ENCODE data around the gene AFDN. TPM values are rescaled to one million over a fixed set of nuclear protein-coding genes. Genes with fewer than 3 reads are reported as not detected.

Gene AFDN
- total and polyA plus RNA-seq, 2 experiments from 2014 or later = 66.9 to 200 TPM

DNA sequence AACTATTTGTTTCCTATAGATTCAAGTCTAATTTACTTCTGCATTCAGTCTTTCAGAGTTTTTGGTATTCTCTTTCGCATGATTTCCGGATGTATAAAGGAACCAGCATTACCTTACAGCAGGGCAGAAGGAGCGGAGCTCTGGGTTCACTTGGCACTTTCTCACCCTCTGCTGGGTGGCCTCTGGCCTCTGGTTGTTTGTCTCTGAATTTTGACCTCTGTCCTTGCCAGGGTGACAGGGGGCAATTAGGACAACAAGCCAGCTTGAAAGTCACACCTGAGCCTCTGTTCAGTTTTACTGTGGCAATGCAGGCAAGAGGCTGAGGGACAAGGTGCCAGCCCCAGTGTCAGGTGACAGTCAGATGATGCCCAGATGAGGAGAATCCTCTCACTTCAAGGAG lies 101.4 kb downstream of the AFDN start:
- Mint-ChIP-seq H3K4me1 (peaks cover 10% of the 10 kb centered on the region), H3K27me3 (ENCODE audit: insufficient read depth, low read depth, poor library complexity) (no peaks in the 10 kb centered on the region), H3K4me3 (no peak overlapping the region), H3K27ac (no peak overlapping the region), H3K36me3 (ENCODE audit: low read depth) (peaks cover 37% of the 10 kb centered on the region), H3K9me3 (no peaks in the 10 kb centered on the region)
- H4K20me1 ChIP-seq (replicated peaks; ENCODE audit: insufficient read depth) = peaks cover 9% of the 10 kb centered on the region; the same call in 1 of the 2 replicates
- no peak overlapping the region for H3K4me2 ChIP-seq
- no peak for TF ChIP-seq ZNF114 (CRISPR knock-in tag; IDR thresholded peaks at IDR 0.05)
- TF ChIP-seq, protein P1, sequence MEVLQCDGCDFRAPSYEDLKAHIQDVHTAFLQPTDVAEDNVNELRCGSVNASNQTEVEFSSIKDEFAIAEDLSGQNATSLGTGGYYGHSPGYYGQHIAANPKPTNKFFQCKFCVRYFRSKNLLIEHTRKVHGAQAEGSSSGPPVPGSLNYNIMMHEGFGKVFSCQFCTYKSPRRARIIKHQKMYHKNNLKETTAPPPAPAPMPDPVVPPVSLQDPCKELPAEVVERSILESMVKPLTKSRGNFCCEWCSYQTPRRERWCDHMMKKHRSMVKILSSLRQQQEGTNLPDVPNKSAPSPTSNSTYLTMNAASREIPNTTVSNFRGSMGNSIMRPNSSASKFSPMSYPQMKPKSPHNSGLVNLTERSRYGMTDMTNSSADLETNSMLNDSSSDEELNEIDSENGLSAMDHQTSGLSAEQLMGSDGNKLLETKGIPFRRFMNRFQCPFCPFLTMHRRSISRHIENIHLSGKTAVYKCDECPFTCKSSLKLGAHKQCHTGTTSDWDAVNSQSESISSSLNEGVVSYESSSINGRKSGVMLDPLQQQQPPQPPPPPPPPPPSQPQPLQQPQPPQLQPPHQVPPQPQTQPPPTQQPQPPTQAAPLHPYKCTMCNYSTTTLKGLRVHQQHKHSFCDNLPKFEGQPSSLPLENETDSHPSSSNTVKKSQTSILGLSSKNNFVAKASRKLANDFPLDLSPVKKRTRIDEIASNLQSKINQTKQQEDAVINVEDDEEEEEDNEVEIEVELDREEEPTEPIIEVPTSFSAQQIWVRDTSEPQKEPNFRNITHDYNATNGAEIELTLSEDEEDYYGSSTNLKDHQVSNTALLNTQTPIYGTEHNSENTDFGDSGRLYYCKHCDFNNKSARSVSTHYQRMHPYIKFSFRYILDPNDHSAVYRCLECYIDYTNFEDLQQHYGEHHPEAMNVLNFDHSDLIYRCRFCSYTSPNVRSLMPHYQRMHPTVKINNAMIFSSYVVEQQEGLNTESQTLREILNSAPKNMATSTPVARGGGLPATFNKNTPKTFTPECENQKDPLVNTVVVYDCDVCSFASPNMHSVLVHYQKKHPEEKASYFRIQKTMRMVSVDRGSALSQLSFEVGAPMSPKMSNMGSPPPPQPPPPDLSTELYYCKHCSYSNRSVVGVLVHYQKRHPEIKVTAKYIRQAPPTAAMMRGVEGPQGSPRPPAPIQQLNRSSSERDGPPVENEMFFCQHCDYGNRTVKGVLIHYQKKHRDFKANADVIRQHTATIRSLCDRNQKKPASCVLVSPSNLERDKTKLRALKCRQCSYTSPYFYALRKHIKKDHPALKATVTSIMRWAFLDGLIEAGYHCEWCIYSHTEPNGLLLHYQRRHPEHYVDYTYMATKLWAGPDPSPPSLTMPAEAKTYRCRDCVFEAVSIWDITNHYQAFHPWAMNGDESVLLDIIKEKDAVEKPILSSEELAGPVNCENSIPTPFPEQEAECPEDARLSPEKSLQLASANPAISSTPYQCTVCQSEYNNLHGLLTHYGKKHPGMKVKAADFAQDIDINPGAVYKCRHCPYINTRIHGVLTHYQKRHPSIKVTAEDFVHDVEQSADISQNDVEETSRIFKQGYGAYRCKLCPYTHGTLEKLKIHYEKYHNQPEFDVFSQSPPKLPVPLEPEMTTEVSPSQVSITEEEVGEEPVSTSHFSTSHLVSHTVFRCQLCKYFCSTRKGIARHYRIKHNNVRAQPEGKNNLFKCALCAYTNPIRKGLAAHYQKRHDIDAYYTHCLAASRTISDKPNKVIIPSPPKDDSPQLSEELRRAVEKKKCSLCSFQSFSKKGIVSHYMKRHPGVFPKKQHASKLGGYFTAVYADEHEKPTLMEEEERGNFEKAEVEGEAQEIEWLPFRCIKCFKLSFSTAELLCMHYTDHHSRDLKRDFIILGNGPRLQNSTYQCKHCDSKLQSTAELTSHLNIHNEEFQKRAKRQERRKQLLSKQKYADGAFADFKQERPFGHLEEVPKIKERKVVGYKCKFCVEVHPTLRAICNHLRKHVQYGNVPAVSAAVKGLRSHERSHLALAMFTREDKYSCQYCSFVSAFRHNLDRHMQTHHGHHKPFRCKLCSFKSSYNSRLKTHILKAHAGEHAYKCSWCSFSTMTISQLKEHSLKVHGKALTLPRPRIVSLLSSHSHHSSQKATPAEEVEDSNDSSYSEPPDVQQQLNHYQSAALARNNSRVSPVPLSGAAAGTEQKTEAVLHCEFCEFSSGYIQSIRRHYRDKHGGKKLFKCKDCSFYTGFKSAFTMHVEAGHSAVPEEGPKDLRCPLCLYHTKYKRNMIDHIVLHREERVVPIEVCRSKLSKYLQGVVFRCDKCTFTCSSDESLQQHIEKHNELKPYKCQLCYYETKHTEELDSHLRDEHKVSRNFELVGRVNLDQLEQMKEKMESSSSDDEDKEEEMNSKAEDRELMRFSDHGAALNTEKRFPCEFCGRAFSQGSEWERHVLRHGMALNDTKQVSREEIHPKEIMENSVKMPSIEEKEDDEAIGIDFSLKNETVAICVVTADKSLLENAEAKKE (CRISPR knock-in tag; IDR thresholded peaks at IDR 0.05) = no peak
- TF ChIP-seq JUNB (IDR thresholded peaks at IDR 0.05; ENCODE audit: unreplicated experiment) = no peak
- TF ChIP-seq, protein P2, sequence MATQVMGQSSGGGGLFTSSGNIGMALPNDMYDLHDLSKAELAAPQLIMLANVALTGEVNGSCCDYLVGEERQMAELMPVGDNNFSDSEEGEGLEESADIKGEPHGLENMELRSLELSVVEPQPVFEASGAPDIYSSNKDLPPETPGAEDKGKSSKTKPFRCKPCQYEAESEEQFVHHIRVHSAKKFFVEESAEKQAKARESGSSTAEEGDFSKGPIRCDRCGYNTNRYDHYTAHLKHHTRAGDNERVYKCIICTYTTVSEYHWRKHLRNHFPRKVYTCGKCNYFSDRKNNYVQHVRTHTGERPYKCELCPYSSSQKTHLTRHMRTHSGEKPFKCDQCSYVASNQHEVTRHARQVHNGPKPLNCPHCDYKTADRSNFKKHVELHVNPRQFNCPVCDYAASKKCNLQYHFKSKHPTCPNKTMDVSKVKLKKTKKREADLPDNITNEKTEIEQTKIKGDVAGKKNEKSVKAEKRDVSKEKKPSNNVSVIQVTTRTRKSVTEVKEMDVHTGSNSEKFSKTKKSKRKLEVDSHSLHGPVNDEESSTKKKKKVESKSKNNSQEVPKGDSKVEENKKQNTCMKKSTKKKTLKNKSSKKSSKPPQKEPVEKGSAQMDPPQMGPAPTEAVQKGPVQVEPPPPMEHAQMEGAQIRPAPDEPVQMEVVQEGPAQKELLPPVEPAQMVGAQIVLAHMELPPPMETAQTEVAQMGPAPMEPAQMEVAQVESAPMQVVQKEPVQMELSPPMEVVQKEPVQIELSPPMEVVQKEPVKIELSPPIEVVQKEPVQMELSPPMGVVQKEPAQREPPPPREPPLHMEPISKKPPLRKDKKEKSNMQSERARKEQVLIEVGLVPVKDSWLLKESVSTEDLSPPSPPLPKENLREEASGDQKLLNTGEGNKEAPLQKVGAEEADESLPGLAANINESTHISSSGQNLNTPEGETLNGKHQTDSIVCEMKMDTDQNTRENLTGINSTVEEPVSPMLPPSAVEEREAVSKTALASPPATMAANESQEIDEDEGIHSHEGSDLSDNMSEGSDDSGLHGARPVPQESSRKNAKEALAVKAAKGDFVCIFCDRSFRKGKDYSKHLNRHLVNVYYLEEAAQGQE (IDR thresholded peaks at IDR 0.05; ENCODE audit: unreplicated experiment) = no peak
- no peak overlapping the region for H3K27ac ChIP-seq (ENCODE audit: low read depth)
- 0 out of 2 replicates have a peak, but pooled peaks cover 4% of the 10 kb centered on the region for H3K4me1 ChIP-seq (ENCODE audit: insufficient read depth)
- H3F3A ChIP-seq (replicated peaks; ENCODE audit: low read depth) = no peaks in the 10 kb centered on the region
- no peak overlapping the region for H3K4me3 ChIP-seq
- H2AFZ ChIP-seq = no peak overlapping the region
- H3K79me2 ChIP-seq (replicated peaks; ENCODE audit: insufficient read depth) = peaks cover 21% of the 10 kb centered on the region
- H3K36me3 ChIP-seq (ENCODE audit: insufficient read depth) = peaks cover 29% of the 10 kb centered on the region
- H3K9me2 ChIP-seq (ENCODE audit: insufficient read depth) = no peaks in the 10 kb centered on the region
- DNase-seq (ENCODE audit: low spot score) = no peak
- H3K27me3 ChIP-seq (ENCODE audit: insufficient read depth) = no peaks in the 10 kb centered on the region
- no peak for ATAC-seq
